Endodermal cell (in vitro differentiated cells): ENCODE results near the gene PPP2R5C. TPM values are rescaled to one million over a fixed set of nuclear protein-coding genes. Genes with fewer than 3 reads are reported as not detected.
"Not testable (repeated sequence)": the region's sequence is repeated elsewhere in the genome, so short reads cannot be mapped to it uniquely, and the experiment has no call there.

Experiments
- DNase-seq: peaks from one replicate; pipeline ENCODE4 v3.0.0-alpha.2; 2017
- H3K27ac ChIP-seq: 2 replicates; pipeline ENCODE4 v1.5.1; 2013; ENCODE audit warnings: mild to moderate bottlenecking, low read depth, low read length, moderate library complexity
- H3K27me3 ChIP-seq: 2 replicates; pipeline ENCODE4 v1.6.1; 2013; ENCODE audit warnings: mild to moderate bottlenecking, low read length, moderate library complexity; ENCODE audit not compliant: insufficient read depth, control insufficient read depth, poor library complexity, severe bottlenecking
- H3K36me3 ChIP-seq: 2 replicates; pipeline ENCODE4 v1.7.0; 2013; ENCODE audit warnings: mild to moderate bottlenecking, low read length, moderate library complexity; ENCODE audit not compliant: control insufficient read depth, insufficient read depth
- H3K4me1 ChIP-seq: one replicate; pipeline ENCODE4 v1.7.0; 2013; ENCODE audit warnings: low read length; ENCODE audit not compliant: control insufficient read depth, insufficient read depth
- H3K4me3 ChIP-seq: 2 replicates; pipeline ENCODE4 v1.5.1; 2013; ENCODE audit warnings: mild to moderate bottlenecking, low read length, moderate library complexity
- H3K9ac ChIP-seq: 2 replicates; pipeline ENCODE4 v1.6.1; 2013; ENCODE audit warnings: mild to moderate bottlenecking, low read length, moderate library complexity; ENCODE audit not compliant: poor library complexity, severe bottlenecking; ENCODE audit errors: extremely low read depth
- H3K9me3 ChIP-seq: 2 replicates; pipeline ENCODE4 v1.6.1; 2013; ENCODE audit warnings: mild to moderate bottlenecking, low read length, moderate library complexity; ENCODE audit not compliant: control insufficient read depth
- H3K27ac Mint-ChIP-seq: 2 replicates; pipeline ENCODE4 v1.8.0; 2020; ENCODE audit warnings: mixed read lengths
- H3K27me3 Mint-ChIP-seq: 2 replicates; pipeline ENCODE4 v1.8.0; 2021; ENCODE audit warnings: mild to moderate bottlenecking, mixed read lengths; ENCODE audit not compliant: insufficient read depth
- H3K36me3 Mint-ChIP-seq: 2 replicates; pipeline ENCODE4 v1.8.0; 2020; ENCODE audit warnings: low read depth, mixed read lengths
- H3K4me1 Mint-ChIP-seq: 2 replicates; pipeline ENCODE4 v1.8.0; 2020; ENCODE audit warnings: mixed read lengths
- H3K4me3 Mint-ChIP-seq: 2 replicates; pipeline ENCODE4 v1.8.0; 2020; ENCODE audit warnings: mild to moderate bottlenecking, moderate library complexity, mixed read lengths
- H3K9me3 Mint-ChIP-seq: 2 replicates; pipeline ENCODE4 v1.8.0; 2020; ENCODE audit warnings: mild to moderate bottlenecking, mixed read lengths
- WGBS, 2 experiments: methylation state at CpG; one replicate each; pipeline versions ENCODE4 v1.1.5 to v1.1.7; 2013; ENCODE audit warnings: missing lambda C conversion rate in 2 of 2, mixed read lengths in 1 of 2; ENCODE audit not compliant: insufficient coverage in 1 of 2, insufficient read length in 1 of 2; 5-methylcytosine and 5-hydroxymethylcytosine counted together
- total RNA-seq, 2 donors: library from RNA; stranded (reverse); fragmentation: NEBNext Ultra II Directional in 1 of 2; extraction: Animal tissue kit (Norgen Biotek cat#: 25700) in 1 of 2; gene quantifications; 2 replicates in 1 of 2; 3 replicates in 1 of 2; pipeline ENCODE4 v1.2.1, GENCODE V29; 2021
- TF ChIP-seq, protein P1 (sequence below): fragments of 200-600 bp; sonication (generic); conservative IDR thresholded peaks from 2 replicates; pipeline ENCODE4 v1.5.0; 2021; ENCODE audit warnings: antibody characterized with exemption, mild to moderate bottlenecking

The PPP2R5C gene
- total RNA-seq, 2 donors from 2014 or later: 116 to 117 TPM

DNA sequence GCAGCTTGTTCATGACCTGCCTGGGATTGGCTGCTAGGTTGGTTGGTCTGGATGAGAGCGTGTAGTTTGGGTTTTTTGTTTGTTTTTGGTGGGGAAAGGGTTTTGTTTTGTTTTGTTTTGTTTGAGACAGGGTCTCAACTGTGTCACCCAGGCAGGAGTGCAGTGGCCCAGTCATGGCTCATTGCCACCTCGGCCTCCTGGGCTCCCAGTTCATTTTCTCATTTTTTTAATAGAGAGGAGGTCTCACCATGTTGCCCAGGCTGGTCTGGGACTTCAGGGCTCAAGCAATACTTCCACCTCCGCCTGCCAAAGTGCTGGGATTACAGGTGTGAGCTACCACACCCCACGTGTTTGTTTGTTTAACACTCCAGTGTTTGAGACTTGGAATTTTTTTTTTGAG lies 206.7 kb downstream of the PPP2R5C start:
- Histone ChIP-seq H3K36me3 (peaks cover 27% of the 10 kb centered on the region), H3K9me3 (no peaks in the 10 kb centered on the region), H3K9ac (no peak overlapping the region), H3K27ac (no peak overlapping the region), H3K4me3 (peak overlapping the region; percentile 42), H3K27me3 (no peaks in the 10 kb centered on the region), H3K4me1 (peaks cover 5% of the 10 kb centered on the region)
- WGBS, 2 experiments: 96% methylated on average over 3 to 4 of the region's 4 CpGs
- TF ChIP-seq, protein P1, sequence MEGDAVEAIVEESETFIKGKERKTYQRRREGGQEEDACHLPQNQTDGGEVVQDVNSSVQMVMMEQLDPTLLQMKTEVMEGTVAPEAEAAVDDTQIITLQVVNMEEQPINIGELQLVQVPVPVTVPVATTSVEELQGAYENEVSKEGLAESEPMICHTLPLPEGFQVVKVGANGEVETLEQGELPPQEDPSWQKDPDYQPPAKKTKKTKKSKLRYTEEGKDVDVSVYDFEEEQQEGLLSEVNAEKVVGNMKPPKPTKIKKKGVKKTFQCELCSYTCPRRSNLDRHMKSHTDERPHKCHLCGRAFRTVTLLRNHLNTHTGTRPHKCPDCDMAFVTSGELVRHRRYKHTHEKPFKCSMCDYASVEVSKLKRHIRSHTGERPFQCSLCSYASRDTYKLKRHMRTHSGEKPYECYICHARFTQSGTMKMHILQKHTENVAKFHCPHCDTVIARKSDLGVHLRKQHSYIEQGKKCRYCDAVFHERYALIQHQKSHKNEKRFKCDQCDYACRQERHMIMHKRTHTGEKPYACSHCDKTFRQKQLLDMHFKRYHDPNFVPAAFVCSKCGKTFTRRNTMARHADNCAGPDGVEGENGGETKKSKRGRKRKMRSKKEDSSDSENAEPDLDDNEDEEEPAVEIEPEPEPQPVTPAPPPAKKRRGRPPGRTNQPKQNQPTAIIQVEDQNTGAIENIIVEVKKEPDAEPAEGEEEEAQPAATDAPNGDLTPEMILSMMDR: no peak
- peaks cover 26% of the 10 kb centered on the region for H3K36me3 Mint-ChIP-seq
- H3K27me3 Mint-ChIP-seq: peaks cover 8% of the 10 kb centered on the region
- H3K4me3 Mint-ChIP-seq: no peak overlapping the region
- H3K27ac Mint-ChIP-seq: peak overlapping the region; percentile 49
- H3K4me1 Mint-ChIP-seq: peaks cover 21% of the 10 kb centered on the region
- no peak for DNase-seq
- H3K9me3 Mint-ChIP-seq: no peaks in the 10 kb centered on the region

DNA sequence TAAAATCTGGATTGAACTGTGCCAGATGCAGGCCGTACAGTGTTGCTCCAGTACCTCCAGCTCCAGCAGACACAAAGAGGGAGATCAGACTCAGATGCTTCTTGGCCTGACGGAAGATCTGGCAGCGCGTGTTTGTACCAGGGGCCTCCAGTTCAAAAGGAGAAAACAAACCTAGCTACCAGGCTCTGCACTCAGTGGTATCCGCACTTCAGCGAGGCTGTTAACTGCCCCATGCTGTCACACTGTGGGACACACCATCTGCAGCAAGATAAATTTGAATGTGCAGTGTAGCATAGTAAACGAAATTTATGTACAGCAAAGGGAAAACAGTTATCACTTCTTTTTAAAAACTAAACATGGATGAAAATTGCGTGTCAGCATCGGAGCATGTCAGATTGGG lies 208.0 kb downstream of the PPP2R5C start:
- Histone ChIP-seq H3K4me1 (peaks cover 5% of the 10 kb centered on the region), H3K36me3 (peaks cover 27% of the 10 kb centered on the region), H3K9ac (no peak overlapping the region), H3K27me3 (no peaks in the 10 kb centered on the region), H3K4me3 (no peak overlapping the region), H3K9me3 (no peaks in the 10 kb centered on the region), H3K27ac (no peak overlapping the region)
- H3K36me3 Mint-ChIP-seq: peaks cover 26% of the 10 kb centered on the region
- no peak for DNase-seq
- H3K27me3 Mint-ChIP-seq: no peaks in the 10 kb centered on the region
- peak overlapping the region; percentile 62 for H3K27ac Mint-ChIP-seq
- TF ChIP-seq, protein P1: no peak
- WGBS, 2 experiments: 86% methylated on average over 9 of the region's 9 CpGs
- no peak overlapping the region for H3K4me3 Mint-ChIP-seq
- H3K4me1 Mint-ChIP-seq: peaks cover 18% of the 10 kb centered on the region
- no peaks in the 10 kb centered on the region for H3K9me3 Mint-ChIP-seq

DNA sequence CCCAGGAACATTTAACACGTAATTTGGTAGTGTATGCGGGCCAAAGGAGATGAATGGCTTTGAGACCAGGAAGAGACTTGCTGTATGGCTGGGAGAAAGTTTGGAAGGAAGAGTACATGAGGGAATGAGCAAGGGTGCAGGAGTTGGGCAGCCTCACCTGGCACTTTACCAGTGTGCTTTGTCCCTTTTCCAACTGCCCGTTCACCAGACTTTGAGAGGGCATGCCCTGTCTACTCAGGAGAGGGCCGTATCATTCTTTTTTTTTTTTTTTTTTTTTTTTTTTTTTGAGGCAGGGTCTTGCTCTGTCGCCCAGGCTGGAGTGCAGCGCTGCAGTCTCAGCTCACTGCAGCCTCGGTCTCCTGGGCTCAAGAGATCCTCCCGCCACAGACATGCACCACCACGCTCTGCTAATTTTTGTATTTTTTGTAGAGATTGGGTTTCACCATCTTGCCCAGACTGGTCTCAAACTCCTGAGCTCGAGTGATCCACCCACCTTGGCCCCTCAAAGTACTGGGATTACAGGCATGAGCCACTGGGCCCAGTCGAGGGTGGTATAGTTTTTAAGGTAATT lies 209.4 kb downstream of the PPP2R5C start:
- H3K36me3 Mint-ChIP-seq: peaks cover 34% of the 10 kb centered on the region
- 97% methylated on average over 6 to 11 of the region's 11 CpGs for WGBS, 2 experiments
- Histone ChIP-seq H3K4me3 (no peak overlapping the region), H3K36me3 (peaks cover 37% of the 10 kb centered on the region), H3K9ac (no peak overlapping the region), H3K9me3 (no peaks in the 10 kb centered on the region), H3K27ac (no peak overlapping the region), H3K27me3 (no peaks in the 10 kb centered on the region), H3K4me1 (peaks cover 5% of the 10 kb centered on the region)
- TF ChIP-seq, protein P1: no peak
- DNase-seq: no peak
- H3K9me3 Mint-ChIP-seq: no peaks in the 10 kb centered on the region
- no peak overlapping the region for H3K4me3 Mint-ChIP-seq
- H3K27me3 Mint-ChIP-seq: no peaks in the 10 kb centered on the region
- peak overlapping the region; percentile 26 for H3K27ac Mint-ChIP-seq
- peaks cover 13% of the 10 kb centered on the region for H3K4me1 Mint-ChIP-seq

DNA sequence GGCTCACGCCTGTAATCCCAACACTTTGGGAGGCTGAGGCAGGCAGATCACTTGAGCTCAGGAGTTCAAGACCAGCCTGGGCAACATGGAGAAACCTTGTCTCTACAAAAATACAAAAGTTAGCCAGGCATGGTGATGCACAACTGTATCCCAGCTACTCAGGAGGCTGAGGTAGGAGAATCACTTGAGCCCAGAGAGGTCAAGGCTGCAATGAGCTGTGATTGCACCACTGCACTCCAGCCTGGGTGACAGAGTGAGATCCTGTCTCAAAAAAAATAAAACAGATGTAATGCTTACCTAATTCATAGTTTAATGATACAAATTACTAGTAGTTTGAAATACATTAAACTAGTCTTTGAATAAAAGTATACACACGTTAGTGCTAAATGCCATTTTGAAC lies 209.9 kb downstream of the PPP2R5C start:
- H3K27me3 ChIP-seq, H3K4me3 ChIP-seq, H3K4me1 ChIP-seq, DNase-seq, H3K4me3 Mint-ChIP-seq, H3K9ac ChIP-seq, H3K9me3 ChIP-seq, H3K27me3 Mint-ChIP-seq, H3K27ac ChIP-seq, H3K9me3 Mint-ChIP-seq, H3K27ac Mint-ChIP-seq: not testable (repeated sequence)
- WGBS, 2 experiments: 90 to 100% methylated on average over 1 to 2 of the region's 2 CpGs
- H3K36me3 ChIP-seq: peaks cover 43% of the 10 kb centered on the region
- Mint-ChIP-seq H3K36me3 (peaks cover 35% of the 10 kb centered on the region), H3K4me1 (peaks cover 11% of the 10 kb centered on the region)
